Smooth muscle cell (in vitro differentiated cells): ENCODE results near the gene AP3S1. TPM values are rescaled to one million over a fixed set of nuclear protein-coding genes. Genes with fewer than 3 reads are reported as not detected.

ENCODE experiments used
- DNase-seq: peaks from one replicate; lab custom pipeline; 2025; ENCODE audit not compliant: unreplicated experiment; lab: John Stamatoyannopoulos, UW
- H2AFZ ChIP-seq: fragments of 200-600 bp; sonication (generic); 2 replicates; pipeline ENCODE4 v1.6.0; 2016; ENCODE audit warnings: antibody characterized with exemption, low read depth, mild to moderate bottlenecking
- H3F3A ChIP-seq: fragments of 200-600 bp; sonication (generic); 2 replicates; pipeline ENCODE4 v1.6.0; 2017; ENCODE audit warnings: antibody characterized with exemption, low read depth
- H3K27ac ChIP-seq: fragments of 200-600 bp; sonication (generic); 2 replicates; pipeline ENCODE4 v1.5.1; 2016; ENCODE audit warnings: low read depth, mild to moderate bottlenecking
- H3K27me3 ChIP-seq: fragments of 200-600 bp; sonication (generic); 2 replicates; pipeline ENCODE4 v1.6.1; 2016; ENCODE audit warnings: low read depth, mild to moderate bottlenecking
- H3K36me3 ChIP-seq: fragments of 200-600 bp; sonication (generic); 2 replicates; pipeline ENCODE4 v1.5.1; 2016; ENCODE audit warnings: low read depth
- H3K4me1 ChIP-seq: fragments of 200-600 bp; sonication (generic); 2 replicates; pipeline ENCODE4 v1.5.1; 2016; ENCODE audit warnings: low read depth
- H3K4me2 ChIP-seq: fragments of 200-600 bp; sonication (generic); 2 replicates; pipeline ENCODE4 v1.6.0; 2016; ENCODE audit warnings: mild to moderate bottlenecking
- H3K4me3 ChIP-seq: fragments of 200-600 bp; sonication (generic); 2 replicates; pipeline ENCODE4 v1.5.1; 2016; ENCODE audit warnings: mild to moderate bottlenecking
- H3K79me2 ChIP-seq: fragments of 200-600 bp; sonication (generic); 2 replicates; pipeline ENCODE4 v1.6.0; 2016; ENCODE audit warnings: low read depth, mild to moderate bottlenecking
- H3K9ac ChIP-seq: fragments of 200-600 bp; sonication (generic); 2 replicates; pipeline ENCODE4 v1.6.0; 2016; ENCODE audit warnings: low read depth
- H3K9me3 ChIP-seq: fragments of 200-600 bp; sonication (generic); replicated peaks from 2 replicates; pipeline ENCODE4 v1.5.1; 2016; ENCODE audit warnings: low read depth
- H4K20me1 ChIP-seq: fragments of 200-600 bp; sonication (generic); 2 replicates; pipeline ENCODE4 v1.6.0; 2016; ENCODE audit warnings: low read depth
- CTCF ChIP-seq: fragments of 200-600 bp; sonication (generic); IDR thresholded peaks from 2 replicates; pipeline ENCODE4 v1.5.1; 2017; ENCODE audit warnings: borderline replicate concordance, mild to moderate bottlenecking, antibody characterized with exemption; ENCODE audit not compliant: insufficient read depth, poor library complexity, severe bottlenecking
- WGBS: methylation state at CpG from one replicate; pipeline ENCODE4 v1.1.7; 2016; ENCODE audit warnings: low lambda C conversion rate; 5-methylcytosine and 5-hydroxymethylcytosine counted together
- polyA plus RNA-seq: library from polyadenylated mRNA; unstranded; fragments of >200 nt; fragmentation: Nextera tagmentation; extraction: Ambion mirVana; gene quantifications from 2 replicates; pipeline ENCODE4 v1.2.1, GENCODE V29; 2016
- total RNA-seq: library from RNA; depleted of rRNA; stranded (reverse); fragments of >200 nt; gene quantifications from 2 replicates; pipeline ENCODE4 v1.2.3, GENCODE V29; 2014

The AP3S1 gene
- total and polyA plus RNA-seq, 2 experiments from 2014 or later: 130 to 191 TPM

GRCh38 chr5:115800108-115800507 lies 41.6 kb upstream of the AP3S1 start:
- H3K36me3 ChIP-seq: no peaks in the 10 kb centered on the region
- H3F3A ChIP-seq: no peaks in the 10 kb centered on the region
- no peak overlapping the region for H3K27ac ChIP-seq
- no peaks in the 10 kb centered on the region for H3K79me2 ChIP-seq
- no peak overlapping the region for H2AFZ ChIP-seq
- H3K4me2 ChIP-seq: no peak overlapping the region
- H3K4me1 ChIP-seq: no peaks in the 10 kb centered on the region
- DNase-seq: no peak
- no peaks in the 10 kb centered on the region for H3K9me3 ChIP-seq
- H3K9ac ChIP-seq: no peak overlapping the region
- H3K4me3 ChIP-seq: no peak overlapping the region
- 92% methylated on average over 2 of the region's 2 CpGs for WGBS
- no peaks in the 10 kb centered on the region for H4K20me1 ChIP-seq
- H3K27me3 ChIP-seq: no peaks in the 10 kb centered on the region
- TF ChIP-seq CTCF: no peak

GRCh38 chr5:115801152-115801551 lies 40.6 kb upstream of the AP3S1 start:
- Histone ChIP-seq H3K9me3 (no peaks in the 10 kb centered on the region), H3K36me3 (no peaks in the 10 kb centered on the region), H4K20me1 (no peaks in the 10 kb centered on the region), H2AFZ (no peak overlapping the region), H3F3A (peaks cover 2% of the 10 kb centered on the region), H3K79me2 (no peaks in the 10 kb centered on the region), H3K4me1 (no peaks in the 10 kb centered on the region), H3K27me3 (no peaks in the 10 kb centered on the region), H3K9ac (no peak overlapping the region), H3K4me3 (no peak overlapping the region), H3K4me2 (no peak overlapping the region), H3K27ac (no peak overlapping the region)
- WGBS: 98% methylated on average over 2 of the region's 2 CpGs
- no peak for TF ChIP-seq CTCF
- no peak for DNase-seq

- Histone ChIP-seq H3K27ac (no peak overlapping the region), H3F3A (peaks cover 10% of the 10 kb centered on the region), H4K20me1 (no peaks in the 10 kb centered on the region), H3K4me3 (no peak overlapping the region), H3K4me2 (no peak overlapping the region), H2AFZ (no peak overlapping the region), H3K9me3 (no peaks in the 10 kb centered on the region), H3K79me2 (no peaks in the 10 kb centered on the region), H3K4me1 (no peaks in the 10 kb centered on the region), H3K36me3 (no peaks in the 10 kb centered on the region), H3K9ac (no peak overlapping the region), H3K27me3 (no peaks in the 10 kb centered on the region)
- DNase-seq: no peak
- 60% methylated on average over 1 of the region's 1 CpG for WGBS
- TF ChIP-seq CTCF: no peak
Observed at GRCh38 chr5:115801984-115802383, 39.8 kb upstream of the AP3S1 start.

- DNase-seq: no peak
- Histone ChIP-seq H2AFZ (no peak overlapping the region), H3F3A (peaks cover 16% of the 10 kb centered on the region), H3K4me1 (no peaks in the 10 kb centered on the region), H4K20me1 (no peaks in the 10 kb centered on the region), H3K4me3 (no peak overlapping the region), H3K9ac (no peak overlapping the region), H3K27me3 (no peaks in the 10 kb centered on the region), H3K27ac (peak overlapping the region; percentile 68), H3K36me3 (no peaks in the 10 kb centered on the region), H3K79me2 (no peaks in the 10 kb centered on the region), H3K9me3 (no peaks in the 10 kb centered on the region), H3K4me2 (peak overlapping the region; percentile 39)
- TF ChIP-seq CTCF: no peak
- 36% methylated on average over 2 of the region's 2 CpGs for WGBS
Observed at GRCh38 chr5:115806986-115807653, 34.6 kb upstream of the AP3S1 start.
